Pons (tissue), 1 donor: ENCODE data around the gene MRAS.
"Not testable (repeated sequence)": the region's sequence is repeated elsewhere in the genome, so short reads cannot be mapped to it uniquely, and the experiment has no call there.

ENCODE experiments used
- DNase-seq: peaks from one replicate; pipeline ENCODE4 v3.0.0-alpha.2; 2016; ENCODE audit warnings: low spot score

Gene MRAS

GRCh38 chr3:138389841-138390581 lies 41.6 kb downstream of the MRAS start:
- no peak for DNase-seq

GRCh38 chr3:138390582-138390932 lies 42.2 kb downstream of the MRAS start:
- DNase-seq: no peak

DNA sequence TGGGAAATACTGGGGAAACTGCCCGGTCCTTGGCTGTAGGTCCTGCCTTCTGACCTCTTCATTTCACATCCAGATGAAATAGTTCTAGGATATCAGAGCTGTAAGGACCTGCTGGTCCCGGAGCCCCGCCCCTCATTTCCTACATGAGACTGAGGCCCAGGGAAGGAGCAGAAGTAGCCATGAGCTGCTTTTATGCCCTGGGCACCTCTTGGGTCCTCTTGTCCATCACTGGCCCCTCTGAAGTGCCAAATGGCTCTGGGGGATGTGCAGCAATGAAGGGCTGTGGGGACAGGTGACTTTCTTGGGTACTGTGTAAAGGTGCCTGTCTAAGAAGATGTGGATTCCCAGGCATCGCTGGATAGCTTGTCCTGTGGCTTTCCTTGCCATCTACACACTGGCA lies 45.8 kb downstream of the MRAS start:
- DNase-seq: no peak

DNA sequence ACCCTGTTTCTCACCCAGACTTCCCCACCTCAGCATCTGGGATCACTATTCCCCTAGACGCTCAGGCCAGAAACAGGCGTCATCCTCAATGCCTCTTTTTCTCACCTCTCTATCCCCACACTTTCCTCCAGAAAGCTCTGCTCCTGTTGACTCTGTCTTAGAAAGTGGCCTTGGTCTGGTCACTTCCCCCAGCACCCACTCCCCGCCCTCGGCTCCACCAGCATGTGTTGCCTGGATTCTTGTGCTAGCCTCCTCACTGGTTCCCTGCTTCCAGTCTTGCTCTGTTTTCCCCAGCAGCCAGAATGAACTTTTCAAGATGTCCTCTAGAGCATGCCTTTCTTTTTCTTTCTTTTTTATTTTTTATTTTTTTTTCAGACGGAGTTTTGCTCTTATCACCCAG lies 46.3 kb downstream of the MRAS start:
- no peak for DNase-seq

DNA sequence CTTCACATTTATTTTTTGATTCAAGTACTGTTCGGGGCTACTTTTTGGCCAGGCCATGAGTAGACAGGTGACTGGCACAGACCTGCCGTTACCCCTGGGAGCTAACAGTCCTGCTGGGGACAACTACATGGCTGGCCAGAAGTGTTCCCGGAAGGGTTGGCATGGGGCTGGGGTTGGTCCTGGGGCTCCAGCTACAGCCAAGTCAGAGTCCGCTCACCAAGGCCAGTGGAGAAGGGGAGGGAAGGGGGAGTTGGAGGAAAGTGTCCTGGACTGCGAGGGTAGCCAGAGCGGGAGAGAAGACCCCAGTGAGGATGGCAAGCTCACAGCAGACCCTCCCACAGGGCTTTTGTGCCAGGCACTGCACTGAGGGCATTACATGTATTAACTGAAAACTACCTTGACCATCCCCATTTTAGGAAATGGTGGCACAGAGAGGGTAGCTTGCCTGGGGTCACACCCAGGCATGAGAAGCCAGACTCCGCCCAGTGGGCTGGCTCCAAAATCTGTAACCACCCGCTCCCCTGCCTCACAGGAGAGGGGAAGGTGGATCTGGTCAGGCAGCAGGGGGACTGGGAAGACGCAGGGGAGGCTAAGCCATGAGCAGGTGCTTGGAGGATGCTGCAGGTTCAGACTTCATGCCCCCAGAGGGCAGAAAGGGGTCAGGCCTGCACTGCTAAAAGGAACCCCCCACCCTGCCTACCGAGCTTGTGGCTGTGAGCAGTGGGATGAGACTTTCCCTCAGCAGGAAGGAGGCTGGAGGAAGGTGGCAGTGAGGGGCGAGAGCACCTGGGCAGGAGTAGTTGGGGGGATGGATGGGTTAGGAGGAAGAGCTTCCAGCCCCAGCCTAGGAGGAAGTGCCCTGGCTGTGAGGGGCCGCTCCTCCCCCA lies 47.7 kb downstream of the MRAS start:
- no peak for DNase-seq

DNA sequence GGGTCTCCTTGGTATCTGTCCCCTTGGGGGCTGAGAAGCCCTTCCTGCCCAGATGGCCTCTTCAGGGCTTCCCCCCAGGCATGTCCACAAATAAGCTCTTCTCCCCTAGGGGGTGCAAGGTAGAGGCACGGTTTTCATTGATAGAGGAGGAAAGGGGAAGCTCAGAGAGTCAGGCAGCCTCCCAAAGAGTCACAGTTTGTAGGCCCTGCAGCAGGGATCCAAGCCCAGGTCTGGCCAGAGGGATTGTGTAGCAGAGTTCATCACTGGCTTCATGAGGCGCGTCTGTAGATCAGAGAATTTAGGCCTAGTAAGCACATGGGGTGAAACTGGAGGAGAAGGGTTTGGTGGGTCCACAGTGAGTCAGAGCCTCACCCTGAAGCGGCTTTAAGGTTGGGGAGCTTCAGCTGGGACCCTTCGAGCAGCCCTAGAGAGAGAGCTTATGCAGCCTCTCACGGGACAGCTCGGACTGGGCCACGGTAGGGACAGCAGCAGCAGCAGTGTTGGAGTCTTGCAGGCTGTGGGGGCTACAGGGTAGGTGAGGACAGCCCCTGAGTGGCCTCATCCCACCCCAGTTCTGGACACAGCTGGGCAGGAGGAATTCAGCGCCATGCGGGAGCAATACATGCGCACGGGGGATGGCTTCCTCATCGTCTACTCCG lies 48.5 kb downstream of the MRAS start:
- DNase-seq: no peak

GRCh38 chr3:138397983-138398382 lies 49.6 kb downstream of the MRAS start:
- peak; percentile 40 for DNase-seq

DNA sequence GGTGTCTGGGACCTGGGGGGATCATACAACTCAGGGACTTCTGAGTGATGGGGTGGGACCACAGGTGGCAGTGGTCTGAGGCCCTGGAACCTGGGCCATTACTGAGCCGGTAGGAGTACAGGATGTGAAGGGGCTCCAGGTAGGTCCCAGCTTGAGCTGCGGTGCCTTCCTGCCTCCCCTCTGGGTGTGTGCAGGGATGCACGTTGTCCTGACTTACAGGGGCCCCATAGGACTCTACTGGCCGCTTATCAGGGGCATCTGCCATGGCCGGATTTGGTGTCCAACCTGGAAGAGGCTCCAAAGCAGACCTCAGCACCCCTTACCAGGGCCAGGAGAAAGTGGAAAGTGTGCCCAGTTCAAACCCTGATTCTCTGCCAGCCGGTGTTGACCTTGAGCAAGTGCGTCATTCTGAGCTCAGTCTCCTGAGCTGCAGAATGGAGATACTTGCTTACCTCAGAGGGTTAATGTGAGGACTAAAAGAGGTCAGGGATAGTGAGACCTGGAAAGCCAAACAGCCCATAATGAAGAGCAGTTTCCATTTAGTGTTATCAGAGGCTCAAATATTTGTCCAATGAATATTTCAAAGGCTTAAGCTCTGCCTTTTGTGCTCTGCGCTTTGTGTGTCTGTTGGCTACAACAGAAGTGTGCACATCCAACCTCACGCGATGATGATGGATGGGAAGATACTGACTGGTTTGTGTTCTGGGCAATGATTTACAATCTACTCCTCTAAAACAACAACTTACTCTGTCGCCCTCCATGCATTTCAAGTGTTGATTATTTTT lies 50.6 kb downstream of the MRAS start:
- DNase-seq: no peak

DNA sequence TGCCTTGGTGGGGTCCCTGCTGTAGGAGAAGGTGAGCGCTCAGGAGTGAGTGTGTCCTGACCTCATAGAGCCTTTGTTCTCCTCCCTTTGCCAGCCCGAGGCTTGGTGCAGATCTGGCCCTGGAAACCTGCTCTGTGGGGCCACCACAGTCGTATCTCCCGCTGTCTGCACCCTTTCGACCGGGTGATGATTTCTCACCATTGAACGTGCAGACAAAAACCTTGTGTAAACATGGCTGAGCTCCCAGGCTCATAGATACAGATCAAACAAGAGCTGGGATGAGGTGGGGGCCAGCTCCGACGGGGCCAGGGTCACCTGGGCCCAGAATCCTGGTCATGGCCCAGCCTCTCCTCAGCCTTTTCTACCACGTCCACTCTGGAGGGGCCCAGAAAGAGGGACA lies 51.4 kb downstream of the MRAS start:
- no peak for DNase-seq

DNA sequence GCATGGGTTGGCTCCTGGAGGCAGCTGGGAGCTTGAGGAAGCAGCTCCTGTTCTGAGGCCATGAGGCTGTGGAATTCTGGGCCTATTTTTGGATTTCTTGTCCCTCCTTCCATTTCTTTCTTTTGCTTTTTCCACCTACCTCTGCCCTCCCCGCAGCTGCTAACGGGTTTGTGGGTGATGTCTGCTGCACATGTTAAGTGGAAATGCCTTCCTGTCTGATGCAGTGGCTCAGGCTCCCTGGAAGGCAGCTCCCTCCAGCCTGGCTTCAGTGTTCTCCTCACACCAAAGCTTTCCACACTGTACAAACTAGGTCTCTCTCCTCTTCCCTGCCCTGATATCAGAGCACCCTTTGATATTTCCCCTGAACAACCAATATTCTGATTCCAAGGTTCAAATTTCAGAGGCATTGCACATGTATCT lies 52.3 kb downstream of the MRAS start:
- DNase-seq: no peak

DNA sequence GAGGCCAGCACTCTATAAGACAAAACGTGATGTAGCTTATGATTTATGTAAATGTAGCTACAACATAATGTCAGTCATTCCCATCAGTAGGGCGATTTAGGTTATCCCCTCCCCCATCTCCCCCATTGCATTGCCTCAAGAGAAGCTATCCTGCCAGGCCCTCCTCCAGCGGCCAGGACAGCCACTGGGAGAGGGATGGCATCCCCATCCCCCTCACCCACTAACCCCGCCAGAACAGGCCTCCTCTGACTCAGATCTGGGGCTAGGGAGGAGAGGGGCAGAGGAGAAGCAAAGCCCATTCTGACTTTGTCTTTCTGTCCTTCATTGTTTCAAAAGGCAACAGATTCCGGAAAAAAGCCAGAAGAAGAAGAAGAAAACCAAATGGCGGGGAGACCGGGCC lies 53.5 kb downstream of the MRAS start:
- no peak for DNase-seq

- DNase-seq: no peak
These were observed 55.7 kb downstream of the MRAS start for GRCh38 chr3:138404121-138404520.

GRCh38 chr3:138405001-138405400 lies 56.6 kb downstream of the MRAS start:
- no peak for DNase-seq

- no peak for DNase-seq
These were observed 57.1 kb downstream of the MRAS start for GRCh38 chr3:138405486-138405885.

DNA sequence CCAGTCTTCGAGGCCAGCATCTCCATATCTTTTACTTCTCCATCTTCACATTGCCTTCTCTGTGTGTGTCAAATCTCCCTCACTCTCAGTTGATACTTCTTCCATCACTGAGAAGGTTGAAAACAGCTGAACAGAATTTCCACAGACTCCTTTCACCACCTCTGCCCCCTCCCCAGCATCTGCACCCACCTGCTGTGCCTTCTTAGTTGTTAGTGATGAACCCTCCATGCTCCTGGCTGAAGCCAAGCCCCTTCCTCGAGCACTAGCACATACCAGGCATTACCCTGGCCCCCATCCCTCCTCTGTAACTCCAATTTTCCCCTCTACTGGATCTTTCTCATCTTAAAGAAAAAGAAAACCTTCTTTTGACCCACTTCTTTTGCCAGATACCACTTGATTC lies 58.2 kb downstream of the MRAS start:
- no peak for DNase-seq

- DNase-seq: no peak
These were observed 59.0 kb downstream of the MRAS start for GRCh38 chr3:138407236-138407907.

GRCh38 chr3:138408751-138409570 lies 60.6 kb downstream of the MRAS start:
- DNase-seq: peak; percentile 31

DNA sequence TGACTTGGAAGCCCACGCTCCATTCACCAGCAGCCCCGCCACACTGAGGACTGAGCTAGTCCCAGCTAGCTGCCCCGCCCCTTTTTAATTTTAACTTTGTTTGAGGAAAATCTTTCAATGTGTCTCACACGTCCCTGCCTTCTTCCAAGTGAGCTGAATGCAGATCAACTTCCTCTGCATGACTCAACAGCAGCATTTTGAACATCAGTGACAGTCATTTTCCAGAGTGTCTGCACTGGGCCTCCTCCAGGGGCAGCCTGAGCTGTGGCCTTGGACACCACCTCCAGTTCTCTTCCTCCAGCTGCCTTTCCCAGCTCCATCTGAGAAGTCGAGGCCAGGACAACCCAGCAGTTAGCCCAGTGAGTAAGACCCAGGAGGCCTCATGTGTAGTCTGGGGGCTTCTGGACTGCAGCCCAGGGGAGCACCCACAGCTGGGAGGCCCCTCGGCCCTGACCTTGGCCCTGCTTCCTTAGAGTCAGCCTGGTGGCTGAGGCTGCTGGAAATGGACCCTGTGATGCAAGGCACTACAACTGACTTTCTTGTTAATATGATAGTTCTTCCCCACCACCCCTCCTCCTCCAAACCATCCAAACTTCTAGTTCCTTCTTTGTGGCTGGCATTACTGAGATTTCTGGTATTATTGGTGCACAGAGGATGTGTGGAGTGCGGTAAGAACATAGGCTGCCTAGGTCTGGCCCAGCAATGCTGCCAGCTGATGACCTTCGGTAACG lies 64.6 kb downstream of the MRAS start:
- DNase-seq: no peak

- DNase-seq: not testable (repeated sequence)
These were observed 67.9 kb downstream of the MRAS start for GRCh38 chr3:138416236-138416635.

GRCh38 chr3:138417559-138417982 lies 69.2 kb downstream of the MRAS start:
- DNase-seq: peak; percentile 74
